K562 (cell line): ENCODE results near the gene NRAP. TPM values are rescaled to one million over a fixed set of nuclear protein-coding genes. Genes with fewer than 3 reads are reported as not detected.
A peak's percentile ranks its signal among the peaks of the same experiment; 100 is the strongest.

ENCODE experiments used
- ARHGAP35 ChIP-seq: fragments of 450-650 bp; IDR thresholded peaks from 2 replicates; pipeline ENCODE4 v1.6.1; 2018; ENCODE audit not compliant: partially characterized antibody
- ELF1 ChIP-seq: fragments of 200-800 bp; sonication (Bioruptor generic); IDR thresholded peaks from 2 replicates; pipeline ENCODE4 v1.6.1; 2016; ENCODE audit warnings: missing genetic modification characterization, missing compliant biosample characterization
- FOXJ2 ChIP-seq: fragments of 200-800 bp; sonication (Bioruptor generic); IDR thresholded peaks from 2 replicates; pipeline ENCODE4 v1.6.1; 2016; ENCODE audit warnings: missing genetic modification characterization, missing compliant biosample characterization
- GATA2 ChIP-seq: sonication (generic); formaldehyde crosslinking; IDR thresholded peaks from 2 replicates; pipeline ENCODE4 v1.4.0; 2020; ENCODE audit warnings: mild to moderate bottlenecking, missing genetic modification reagents
- NFE2 ChIP-seq: IDR thresholded peaks from 2 replicates; pipeline ENCODE4 v1.6.1; 2014; ENCODE audit warnings: antibody characterized with exemption, low read depth
- POLR2A ChIP-seq: fragments of 450-650 bp; conservative IDR thresholded peaks from 2 replicates; pipeline ENCODE4 v1.6.1; 2016
- SMAD3 ChIP-seq: fragments of 450-650 bp; formaldehyde crosslinking; conservative IDR thresholded peaks from 2 replicates; pipeline ENCODE4 v1.4.0; 2020; ENCODE audit warnings: mild to moderate bottlenecking
- SRSF7 ChIP-seq: fragments of 200-400 bp; formaldehyde crosslinking; optimal IDR thresholded peaks from 2 replicates; pipeline ENCODE3; 2017; ENCODE audit warnings: mild to moderate bottlenecking, low read depth, low read length
- ZEB2 ChIP-seq: fragments of 450-650 bp; IDR thresholded peaks from 2 replicates; pipeline ENCODE4 v1.6.1; 2016
- ZNF282 ChIP-seq: sonication (generic); formaldehyde crosslinking; IDR thresholded peaks from 2 replicates; pipeline ENCODE4 v1.8.1; 2023; ENCODE audit warnings: missing genetic modification reagents
- ZNF407 ChIP-seq: fragments of 450-650 bp; IDR thresholded peaks from 2 replicates; pipeline ENCODE4 v1.6.1; 2016; ENCODE audit warnings: low read depth
- ZNF511 ChIP-seq: sonication (generic); formaldehyde crosslinking; IDR thresholded peaks from 2 replicates; pipeline ENCODE4 v1.8.0; 2022; ENCODE audit warnings: mild to moderate bottlenecking, missing genetic modification reagents
- ZNF644 ChIP-seq: fragments of 200-800 bp; sonication (Bioruptor generic); IDR thresholded peaks from 2 replicates; pipeline ENCODE4 v1.6.1; 2016; ENCODE audit warnings: low read depth, missing genetic modification characterization, missing compliant biosample characterization
- polyA plus RNA-seq, 8 experiments: library from polyadenylated mRNA; depleted of rRNA in 4 of 8; stranded (reverse) in 5 of 8; unstranded in 3 of 8; fragments of >200 nt; fragmentation: Nextera tagmentation in 2 of 8; fragmentation: Illumina TruSeq in 1 of 8; extraction: Ambion mirVana in 2 of 8; extraction: Trizol in 1 of 8; gene quantifications; 2 replicates each; pipeline versions ENCODE4 v1.2.1 to v1.2.3, GENCODE V29; 2011 to 2014; ENCODE audit warnings: inconsistent platforms in 1 of 8, missing spikeins in 1 of 8
- total RNA-seq, 7 experiments: library from RNA; depleted of rRNA in 6 of 7; stranded (reverse); fragments of >200 nt in 6 of 7; fragmentation: Illumina TruSeq in 2 of 7; extraction: Trizol in 2 of 7; gene quantifications; 2 replicates each; pipeline versions ENCODE4 v1.2.1 to v1.2.3, GENCODE V29; 2011 to 2021; ENCODE audit warnings: low replicate concordance in 1 of 7
- TF ChIP-seq, protein P1 (sequence below): sonication (generic); formaldehyde crosslinking; IDR thresholded peaks from 2 replicates; pipeline ENCODE4 v1.9.0; 2022; ENCODE audit warnings: mild to moderate bottlenecking, missing genetic modification reagents
- TF ChIP-seq, protein P2 (sequence below): sonication (generic); formaldehyde crosslinking; IDR thresholded peaks from 2 replicates; pipeline ENCODE4 v1.9.0; 2022; ENCODE audit warnings: mild to moderate bottlenecking, missing genetic modification reagents
- TF ChIP-seq, protein P3 (sequence below), 2 experiments: fragments of 150-350 bp in 1 of 2; IDR thresholded peaks; 2 replicates each; pipeline ENCODE4 v1.6.1; 2012 to 2016; ENCODE audit warnings: low read depth in 2 of 2, low read length in 2 of 2, mild to moderate bottlenecking in 1 of 2, moderate library complexity in 1 of 2

NRAP gene
- total and polyA plus RNA-seq, 9 of the 15 experiments (the other 6 are each of a cell fraction or from before 2014, with no cell fraction given) = not detected

- TF ChIP-seq, protein P1, sequence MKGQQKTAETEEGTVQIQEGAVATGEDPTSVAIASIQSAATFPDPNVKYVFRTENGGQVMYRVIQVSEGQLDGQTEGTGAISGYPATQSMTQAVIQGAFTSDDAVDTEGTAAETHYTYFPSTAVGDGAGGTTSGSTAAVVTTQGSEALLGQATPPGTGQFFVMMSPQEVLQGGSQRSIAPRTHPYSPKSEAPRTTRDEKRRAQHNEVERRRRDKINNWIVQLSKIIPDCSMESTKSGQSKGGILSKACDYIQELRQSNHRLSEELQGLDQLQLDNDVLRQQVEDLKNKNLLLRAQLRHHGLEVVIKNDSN (CRISPR knock-in tag) = no peak
- TF ChIP-seq POLR2A (no peak), SRSF7 (no peak), ZNF407 (no peak), ZNF282 (no peak), NFE2 (no peak), ZNF644 (no peak), ZEB2 (no peak), SMAD3 (CRISPR knock-in tag) (no peak), FOXJ2 (tag) (no peak), ZNF511 (CRISPR knock-in tag) (no peak), ELF1 (tag) (peak; percentile 59), GATA2 (CRISPR knock-in tag) (no peak), ARHGAP35 (no peak)
- TF ChIP-seq, protein P2, sequence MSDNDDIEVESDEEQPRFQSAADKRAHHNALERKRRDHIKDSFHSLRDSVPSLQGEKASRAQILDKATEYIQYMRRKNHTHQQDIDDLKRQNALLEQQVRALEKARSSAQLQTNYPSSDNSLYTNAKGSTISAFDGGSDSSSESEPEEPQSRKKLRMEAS = no peak
- TF ChIP-seq, protein P3, sequence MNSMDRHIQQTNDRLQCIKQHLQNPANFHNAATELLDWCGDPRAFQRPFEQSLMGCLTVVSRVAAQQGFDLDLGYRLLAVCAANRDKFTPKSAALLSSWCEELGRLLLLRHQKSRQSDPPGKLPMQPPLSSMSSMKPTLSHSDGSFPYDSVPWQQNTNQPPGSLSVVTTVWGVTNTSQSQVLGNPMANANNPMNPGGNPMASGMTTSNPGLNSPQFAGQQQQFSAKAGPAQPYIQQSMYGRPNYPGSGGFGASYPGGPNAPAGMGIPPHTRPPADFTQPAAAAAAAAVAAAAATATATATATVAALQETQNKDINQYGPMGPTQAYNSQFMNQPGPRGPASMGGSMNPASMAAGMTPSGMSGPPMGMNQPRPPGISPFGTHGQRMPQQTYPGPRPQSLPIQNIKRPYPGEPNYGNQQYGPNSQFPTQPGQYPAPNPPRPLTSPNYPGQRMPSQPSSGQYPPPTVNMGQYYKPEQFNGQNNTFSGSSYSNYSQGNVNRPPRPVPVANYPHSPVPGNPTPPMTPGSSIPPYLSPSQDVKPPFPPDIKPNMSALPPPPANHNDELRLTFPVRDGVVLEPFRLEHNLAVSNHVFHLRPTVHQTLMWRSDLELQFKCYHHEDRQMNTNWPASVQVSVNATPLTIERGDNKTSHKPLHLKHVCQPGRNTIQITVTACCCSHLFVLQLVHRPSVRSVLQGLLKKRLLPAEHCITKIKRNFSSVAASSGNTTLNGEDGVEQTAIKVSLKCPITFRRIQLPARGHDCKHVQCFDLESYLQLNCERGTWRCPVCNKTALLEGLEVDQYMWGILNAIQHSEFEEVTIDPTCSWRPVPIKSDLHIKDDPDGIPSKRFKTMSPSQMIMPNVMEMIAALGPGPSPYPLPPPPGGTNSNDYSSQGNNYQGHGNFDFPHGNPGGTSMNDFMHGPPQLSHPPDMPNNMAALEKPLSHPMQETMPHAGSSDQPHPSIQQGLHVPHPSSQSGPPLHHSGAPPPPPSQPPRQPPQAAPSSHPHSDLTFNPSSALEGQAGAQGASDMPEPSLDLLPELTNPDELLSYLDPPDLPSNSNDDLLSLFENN (IDR thresholded peaks at IDR 0.05; ENCODE audit: low read depth in 2 of 2, low read length in 2 of 2) = no peak
These were observed 15.8 kb upstream of the NRAP start, which contains the start of gene CASP7 (continued) for GRCh38 chr10:113679463-113680189.
